Measurements from ENCODE around the gene RNF182. TPM values are rescaled to one million over a fixed set of nuclear protein-coding genes. Genes with fewer than 3 reads are reported as not detected.
A peak's percentile ranks its signal among the peaks of the same experiment; 100 is the strongest.
"Not testable (repeated sequence)": the region's sequence is repeated elsewhere in the genome, so short reads cannot be mapped to it uniquely, and the experiment has no call there.

RNF182 gene
- total and polyA plus RNA-seq, 9 donors = 0.32 to 1.1 (median 0.59) TPM

- Histone ChIP-seq H3K4me1 (ENCODE audit: control insufficient read depth, insufficient read depth, low read length) (no peaks in the 10 kb centered on the region), H3K36me3 (ENCODE audit: control insufficient read depth, insufficient read depth, low read length) (no peaks in the 10 kb centered on the region), H3K27ac (ENCODE audit: low read length) (no peak overlapping the region), H3K4me3 (ENCODE audit: low read length) (no peak overlapping the region), H3K27me3 (ENCODE audit: control insufficient read depth, insufficient read depth, low read length) (no peaks in the 10 kb centered on the region), H3K9me3 (replicated peaks; ENCODE audit: control insufficient read depth, low read depth, low read length) (no peaks in the 10 kb centered on the region)
- no peak for DNase-seq
- WGBS (ENCODE audit: insufficient coverage) = no CpG with 5 or more reads among the region's 5 CpGs
These were observed 92.3 kb downstream of the RNF182 start for GRCh38 chr6:14016935-14017625.

GRCh38 chr6:14017626-14018475 is 93.1 kb downstream of the RNF182 start:
- no peaks in the 10 kb centered on the region for H3K9me3 ChIP-seq (replicated peaks; ENCODE audit: control insufficient read depth, low read depth, low read length)
- DNase-seq = no peak
- no peak overlapping the region for H3K27ac ChIP-seq (ENCODE audit: low read length)
- H3K27me3 ChIP-seq (ENCODE audit: control insufficient read depth, insufficient read depth, low read length) = no peaks in the 10 kb centered on the region
- no peak overlapping the region for H3K4me3 ChIP-seq (ENCODE audit: low read length)
- no peaks in the 10 kb centered on the region for H3K4me1 ChIP-seq (ENCODE audit: control insufficient read depth, insufficient read depth, low read length)
- WGBS (ENCODE audit: insufficient coverage) = 80% methylated on average over 36 of the region's 46 CpGs
- H3K36me3 ChIP-seq (ENCODE audit: control insufficient read depth, insufficient read depth, low read length) = no peaks in the 10 kb centered on the region

DNA sequence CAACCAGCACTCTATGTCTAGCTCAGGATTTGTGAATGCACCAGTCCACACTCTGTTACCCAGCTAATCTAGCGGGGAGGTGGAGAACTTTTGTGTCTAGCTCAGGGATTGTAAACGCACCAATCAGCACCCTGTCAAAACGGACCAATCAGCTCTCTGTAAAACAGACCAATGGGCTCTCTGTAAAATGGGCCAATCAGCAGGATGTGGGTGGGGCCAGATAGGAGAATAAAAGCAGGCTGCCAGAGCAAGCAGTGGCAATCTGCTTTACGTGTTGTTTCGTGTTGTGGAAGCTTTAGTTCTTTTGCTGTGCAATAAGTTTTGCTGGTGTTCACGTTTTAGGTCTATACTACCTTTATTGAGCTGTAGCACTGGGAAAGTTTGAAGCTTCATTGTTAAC is 93.8 kb downstream of the RNF182 start:
- H3K4me1 ChIP-seq (ENCODE audit: control insufficient read depth, insufficient read depth, low read length); H3K4me3 ChIP-seq (ENCODE audit: low read length); H3K27ac ChIP-seq (ENCODE audit: low read length); H3K27me3 ChIP-seq (ENCODE audit: control insufficient read depth, insufficient read depth, low read length); H3K9me3 ChIP-seq (replicated peaks; ENCODE audit: control insufficient read depth, low read depth, low read length); DNase-seq; H3K36me3 ChIP-seq (ENCODE audit: control insufficient read depth, insufficient read depth, low read length): not testable (repeated sequence)
- WGBS (ENCODE audit: insufficient coverage) = 100% methylated on average over 1 of the region's 6 CpGs

DNA sequence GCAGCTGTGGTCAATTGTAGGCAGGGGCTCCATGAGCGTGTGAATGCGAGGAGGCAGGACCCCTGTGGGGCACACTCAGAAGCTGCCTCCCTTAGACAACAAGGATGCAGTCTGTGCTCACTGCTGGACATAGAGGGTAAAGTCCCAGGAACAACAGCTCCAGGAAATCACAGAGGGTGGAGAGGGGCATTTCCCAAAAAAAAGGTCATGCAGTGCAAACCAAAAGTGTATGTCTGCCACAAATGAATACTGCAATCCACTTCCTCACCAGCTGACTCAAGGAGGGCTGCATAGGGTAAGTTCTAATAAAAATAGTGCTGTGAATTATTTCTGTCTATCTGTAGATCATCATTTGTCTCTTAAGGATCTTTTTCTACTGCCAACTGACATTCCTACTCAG is 95.8 kb downstream of the RNF182 start:
- Histone ChIP-seq H3K36me3 (ENCODE audit: control insufficient read depth, insufficient read depth, low read length) (no peaks in the 10 kb centered on the region), H3K9me3 (replicated peaks; ENCODE audit: control insufficient read depth, low read depth, low read length) (no peaks in the 10 kb centered on the region), H3K27ac (ENCODE audit: low read length) (no peak overlapping the region), H3K4me3 (ENCODE audit: low read length) (no peak overlapping the region), H3K27me3 (ENCODE audit: control insufficient read depth, insufficient read depth, low read length) (no peaks in the 10 kb centered on the region), H3K4me1 (ENCODE audit: control insufficient read depth, insufficient read depth, low read length) (no peaks in the 10 kb centered on the region)
- WGBS (ENCODE audit: insufficient coverage) = no CpG with 5 or more reads among the region's 2 CpGs
- DNase-seq = no peak

- Histone ChIP-seq H3K36me3 (ENCODE audit: control insufficient read depth, insufficient read depth, low read length) (no peaks in the 10 kb centered on the region), H3K4me1 (ENCODE audit: control insufficient read depth, insufficient read depth, low read length) (peaks cover 2% of the 10 kb centered on the region), H3K4me3 (ENCODE audit: low read length) (no peak overlapping the region), H3K9me3 (replicated peaks; ENCODE audit: control insufficient read depth, low read depth, low read length) (no peaks in the 10 kb centered on the region), H3K27me3 (ENCODE audit: control insufficient read depth, insufficient read depth, low read length) (no peaks in the 10 kb centered on the region), H3K27ac (ENCODE audit: low read length) (no peak overlapping the region)
- no peak for DNase-seq
- no CpG with 5 or more reads among the region's 4 CpGs for WGBS (ENCODE audit: insufficient coverage)
These were observed 96.7 kb downstream of the RNF182 start for GRCh38 chr6:14021449-14021848.

DNA sequence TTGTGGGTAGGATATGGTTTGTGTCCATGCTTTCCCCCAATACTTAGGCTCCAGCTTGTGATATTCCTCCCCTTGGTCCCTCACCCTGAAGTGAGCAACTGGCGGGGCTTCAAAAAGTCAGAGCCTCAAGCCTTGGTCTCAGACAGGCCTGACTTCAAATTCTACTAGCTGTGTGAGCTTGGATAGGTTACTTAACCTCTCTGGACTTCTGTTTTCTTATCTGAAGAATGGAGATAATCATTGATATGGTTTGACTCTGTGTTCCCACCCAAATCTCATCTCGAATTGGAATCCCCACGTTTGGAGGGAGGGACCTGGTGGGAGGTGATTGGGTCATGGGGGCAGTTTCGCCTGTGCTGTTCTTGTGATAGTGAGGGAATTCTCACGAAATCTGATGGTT is 97.9 kb downstream of the RNF182 start:
- no CpG with 5 or more reads among the region's 5 CpGs for WGBS (ENCODE audit: insufficient coverage)
- no peaks in the 10 kb centered on the region for H3K36me3 ChIP-seq (ENCODE audit: control insufficient read depth, insufficient read depth, low read length)
- no peak for DNase-seq
- peaks cover 10% of the 10 kb centered on the region for H3K4me1 ChIP-seq (ENCODE audit: control insufficient read depth, insufficient read depth, low read length)
- no peak overlapping the region for H3K4me3 ChIP-seq (ENCODE audit: low read length)
- no peak overlapping the region for H3K27ac ChIP-seq (ENCODE audit: low read length)
- H3K27me3 ChIP-seq (ENCODE audit: control insufficient read depth, insufficient read depth, low read length) = no peaks in the 10 kb centered on the region
- H3K9me3 ChIP-seq (replicated peaks; ENCODE audit: control insufficient read depth, low read depth, low read length) = no peaks in the 10 kb centered on the region

GRCh38 chr6:14023855-14024254 is 99.1 kb downstream of the RNF182 start:
- WGBS (ENCODE audit: insufficient coverage) = no CpG with 5 or more reads among the region's 3 CpGs

GRCh38 chr6:14025160-14025559 is 100.4 kb downstream of the RNF182 start:
- H3K27ac ChIP-seq (ENCODE audit: low read length) = no peak overlapping the region
- H3K9me3 ChIP-seq (replicated peaks; ENCODE audit: control insufficient read depth, low read depth, low read length) = no peaks in the 10 kb centered on the region
- H3K4me3 ChIP-seq (ENCODE audit: low read length) = no peak overlapping the region
- H3K4me1 ChIP-seq (ENCODE audit: control insufficient read depth, insufficient read depth, low read length) = peaks cover 11% of the 10 kb centered on the region
- no peaks in the 10 kb centered on the region for H3K36me3 ChIP-seq (ENCODE audit: control insufficient read depth, insufficient read depth, low read length)
- 95% methylated on average over 7 of the region's 8 CpGs for WGBS (ENCODE audit: insufficient coverage)
- H3K27me3 ChIP-seq (ENCODE audit: control insufficient read depth, insufficient read depth, low read length) = no peaks in the 10 kb centered on the region
- DNase-seq = no peak

More at GRCh38 chr6:14023855-14024254, 99.1 kb downstream of the RNF182 start:
- no peaks in the 10 kb centered on the region for H3K27me3 ChIP-seq (ENCODE audit: control insufficient read depth, insufficient read depth, low read length)
- no peaks in the 10 kb centered on the region for H3K9me3 ChIP-seq (replicated peaks; ENCODE audit: control insufficient read depth, low read depth, low read length)
- H3K4me3 ChIP-seq (ENCODE audit: low read length) = no peak overlapping the region
- H3K27ac ChIP-seq (ENCODE audit: low read length) = no peak overlapping the region
- no peaks in the 10 kb centered on the region for H3K36me3 ChIP-seq (ENCODE audit: control insufficient read depth, insufficient read depth, low read length)
- no peak for DNase-seq
- H3K4me1 ChIP-seq (ENCODE audit: control insufficient read depth, insufficient read depth, low read length) = peaks cover 11% of the 10 kb centered on the region

DNA sequence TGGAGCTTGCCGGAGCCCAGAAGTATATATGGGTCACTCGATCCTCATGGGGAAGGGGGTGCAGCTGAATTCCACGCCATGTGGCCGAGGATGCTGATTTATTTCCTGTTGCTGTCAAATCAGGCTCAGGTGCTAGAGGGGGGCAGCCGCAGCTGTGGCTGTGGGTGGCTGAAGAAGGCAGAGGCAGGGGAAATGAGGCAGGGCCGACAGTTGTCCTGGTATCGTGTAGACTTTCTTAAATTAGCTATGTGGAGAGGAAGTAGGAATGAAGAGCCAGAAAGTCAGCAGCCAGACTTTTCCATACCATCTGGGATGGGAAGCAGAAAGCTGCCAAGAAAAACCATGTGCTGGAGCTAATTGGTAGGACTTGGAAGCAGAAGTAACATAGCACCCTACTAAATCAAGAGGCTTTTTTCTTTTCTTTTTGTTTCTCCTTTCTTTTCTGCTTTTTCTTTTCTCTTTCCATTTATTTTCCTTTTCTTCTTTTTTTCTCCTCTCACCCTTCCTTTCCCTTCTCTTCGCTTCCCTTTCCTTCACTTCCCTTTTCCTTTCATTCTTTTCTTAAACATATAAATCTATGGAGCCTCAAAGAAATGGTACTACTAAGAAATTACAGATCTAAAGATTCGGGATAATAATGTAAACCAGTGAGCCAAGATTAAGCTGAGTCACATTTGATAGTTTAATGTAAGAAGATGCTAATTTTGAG is 102.2 kb downstream of the RNF182 start:
- Histone ChIP-seq H3K9me3 (replicated peaks; ENCODE audit: control insufficient read depth, low read depth, low read length) (no peaks in the 10 kb centered on the region), H3K27me3 (ENCODE audit: control insufficient read depth, insufficient read depth, low read length) (no peaks in the 10 kb centered on the region), H3K4me1 (ENCODE audit: control insufficient read depth, insufficient read depth, low read length) (peaks cover 11% of the 10 kb centered on the region), H3K36me3 (ENCODE audit: control insufficient read depth, insufficient read depth, low read length) (no peaks in the 10 kb centered on the region), H3K27ac (ENCODE audit: low read length) (peak overlapping the region; percentile 35), H3K4me3 (ENCODE audit: low read length) (no peak overlapping the region)
- peak; percentile 79 for DNase-seq
- WGBS (ENCODE audit: insufficient coverage) = 55% methylated on average over 5 of the region's 9 CpGs

DNA sequence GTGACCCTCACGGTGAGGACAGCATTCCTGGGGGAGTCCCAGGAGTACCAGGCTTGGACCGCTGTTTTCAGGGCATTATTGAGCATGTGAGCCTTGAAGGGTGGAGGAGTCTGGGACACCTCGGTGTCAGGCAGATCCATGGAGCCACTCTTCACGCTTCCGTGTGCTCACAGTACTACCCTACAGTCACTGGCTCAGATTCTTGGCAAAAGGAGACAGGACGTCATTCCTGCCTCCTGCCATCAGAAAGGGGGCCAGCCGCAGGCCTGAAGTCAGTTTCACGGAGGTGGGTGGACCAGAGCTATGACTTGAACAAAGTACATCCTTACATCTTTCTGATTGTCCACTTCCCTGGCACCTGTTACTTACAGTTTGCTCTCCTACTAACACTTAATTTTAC is 103.9 kb downstream of the RNF182 start:
- Histone ChIP-seq H3K36me3 (ENCODE audit: control insufficient read depth, insufficient read depth, low read length) (no peaks in the 10 kb centered on the region), H3K4me3 (ENCODE audit: low read length) (no peak overlapping the region), H3K27me3 (ENCODE audit: control insufficient read depth, insufficient read depth, low read length) (peaks cover 1% of the 10 kb centered on the region), H3K27ac (ENCODE audit: low read length) (no peak overlapping the region), H3K4me1 (ENCODE audit: control insufficient read depth, insufficient read depth, low read length) (peaks cover 11% of the 10 kb centered on the region), H3K9me3 (replicated peaks; ENCODE audit: control insufficient read depth, low read depth, low read length) (no peaks in the 10 kb centered on the region)
- 90% methylated on average over 6 of the region's 8 CpGs for WGBS (ENCODE audit: insufficient coverage)
- DNase-seq = no peak

Measured in muscle of leg (tissue), 11 donors.